Epithelial cell of esophagus (primary cell): ENCODE results near the gene FTO.

Source experiments
- DNase-seq: peaks from one replicate; pipeline ENCODE4 v3.0.0; 2010; ENCODE audit warnings: low read depth
- H3K4me3 ChIP-seq: 2 replicates; pipeline ENCODE4 v1.5.1; 2011; ENCODE audit warnings: mild to moderate bottlenecking, low read length, control low read depth
- TF ChIP-seq, protein P1 (sequence below): IDR thresholded peaks from 2 replicates; pipeline ENCODE4 v1.5.1; 2011; ENCODE audit warnings: low read depth, mild to moderate bottlenecking, low read length, control low read depth, inconsistent platforms; ENCODE audit not compliant: insufficient read depth; ENCODE audit errors: missing control alignments

Gene FTO

DNA sequence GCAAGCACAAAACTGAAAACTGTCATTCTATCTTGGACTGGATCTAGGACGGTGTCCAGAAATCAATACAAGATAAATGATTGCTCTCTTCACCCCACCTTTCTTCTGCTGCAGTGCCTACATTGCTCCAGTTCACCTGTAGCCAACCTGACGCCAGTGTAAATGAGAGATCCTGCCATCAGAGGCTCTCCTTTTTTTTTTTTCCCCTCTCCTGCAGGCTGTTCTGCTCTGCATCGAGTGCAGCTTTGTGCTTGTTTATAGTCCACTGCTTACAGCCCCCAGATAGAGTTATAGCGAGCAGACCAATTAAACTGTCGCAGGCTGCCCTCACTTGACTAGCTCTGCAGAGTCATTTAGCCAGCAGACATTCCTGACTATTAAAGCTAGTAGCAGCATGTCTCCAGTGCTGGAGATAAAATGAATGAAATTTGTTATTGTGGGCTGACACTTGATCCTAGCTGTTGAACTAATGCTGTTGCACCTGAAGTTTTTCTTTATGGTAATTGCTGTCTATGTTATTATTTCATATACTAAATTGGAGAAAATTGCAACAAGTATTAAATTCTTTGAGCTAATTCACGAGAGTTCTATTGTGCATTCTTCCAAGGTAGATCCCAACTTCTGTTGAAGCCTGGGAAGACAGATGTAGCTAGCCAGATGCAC lies 257.1 kb downstream of the FTO start:
- H3K4me3 ChIP-seq: no peak overlapping the region
- TF ChIP-seq, protein P1, sequence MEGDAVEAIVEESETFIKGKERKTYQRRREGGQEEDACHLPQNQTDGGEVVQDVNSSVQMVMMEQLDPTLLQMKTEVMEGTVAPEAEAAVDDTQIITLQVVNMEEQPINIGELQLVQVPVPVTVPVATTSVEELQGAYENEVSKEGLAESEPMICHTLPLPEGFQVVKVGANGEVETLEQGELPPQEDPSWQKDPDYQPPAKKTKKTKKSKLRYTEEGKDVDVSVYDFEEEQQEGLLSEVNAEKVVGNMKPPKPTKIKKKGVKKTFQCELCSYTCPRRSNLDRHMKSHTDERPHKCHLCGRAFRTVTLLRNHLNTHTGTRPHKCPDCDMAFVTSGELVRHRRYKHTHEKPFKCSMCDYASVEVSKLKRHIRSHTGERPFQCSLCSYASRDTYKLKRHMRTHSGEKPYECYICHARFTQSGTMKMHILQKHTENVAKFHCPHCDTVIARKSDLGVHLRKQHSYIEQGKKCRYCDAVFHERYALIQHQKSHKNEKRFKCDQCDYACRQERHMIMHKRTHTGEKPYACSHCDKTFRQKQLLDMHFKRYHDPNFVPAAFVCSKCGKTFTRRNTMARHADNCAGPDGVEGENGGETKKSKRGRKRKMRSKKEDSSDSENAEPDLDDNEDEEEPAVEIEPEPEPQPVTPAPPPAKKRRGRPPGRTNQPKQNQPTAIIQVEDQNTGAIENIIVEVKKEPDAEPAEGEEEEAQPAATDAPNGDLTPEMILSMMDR: no peak
- peak; percentile 32 for DNase-seq

DNA sequence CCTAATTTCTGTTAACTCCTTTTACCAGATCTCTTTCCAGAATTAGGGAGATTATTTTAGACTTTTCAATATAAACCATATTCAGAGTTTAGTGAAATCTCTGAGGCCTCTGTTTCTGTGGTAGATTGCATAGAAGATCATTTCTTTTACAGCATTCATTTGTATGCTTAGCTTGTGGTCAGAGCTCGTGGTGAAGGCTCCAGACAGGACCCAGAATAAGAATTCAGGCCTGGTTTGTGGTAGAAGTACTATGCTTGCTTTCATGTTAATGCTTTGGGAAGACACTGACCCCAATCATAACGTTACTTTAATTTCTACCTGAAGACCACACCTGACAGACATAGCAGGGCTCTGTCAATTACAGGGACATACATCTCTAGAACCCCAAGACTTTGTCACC lies 258.1 kb downstream of the FTO start:
- TF ChIP-seq, protein P1: no peak
- no peak for DNase-seq
- H3K4me3 ChIP-seq: no peak overlapping the region

DNA sequence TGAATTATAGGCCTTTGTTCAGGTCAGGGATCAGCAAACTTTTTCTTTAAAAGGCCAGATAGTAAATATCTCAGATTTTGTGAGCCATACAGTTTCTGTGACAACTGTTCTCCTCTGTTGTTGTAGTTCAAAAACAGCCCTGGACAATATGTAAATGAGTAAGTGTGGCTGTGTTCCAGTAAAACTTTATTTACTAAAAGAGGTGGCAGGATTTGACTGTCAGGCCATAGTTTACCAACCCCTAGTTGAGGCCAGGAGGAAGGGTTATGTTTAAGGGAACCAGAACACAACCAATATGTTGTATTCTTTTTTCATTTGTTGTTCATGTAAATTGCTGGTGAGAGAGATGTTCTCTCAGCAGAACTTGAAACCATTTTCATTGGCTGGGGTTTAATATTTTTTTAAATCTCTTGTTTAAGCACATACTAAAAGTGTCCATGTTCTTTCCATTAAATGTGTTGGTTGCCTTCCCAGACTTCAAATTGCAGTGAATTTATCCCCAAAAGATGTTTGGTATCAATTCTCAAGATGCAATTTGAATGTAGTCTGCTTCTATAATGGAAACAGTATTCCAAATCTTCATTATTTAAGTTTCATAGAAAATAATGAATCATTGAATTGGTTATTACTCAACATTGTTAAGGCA lies 260.3 kb downstream of the FTO start:
- no peak overlapping the region for H3K4me3 ChIP-seq
- DNase-seq: no peak

DNA sequence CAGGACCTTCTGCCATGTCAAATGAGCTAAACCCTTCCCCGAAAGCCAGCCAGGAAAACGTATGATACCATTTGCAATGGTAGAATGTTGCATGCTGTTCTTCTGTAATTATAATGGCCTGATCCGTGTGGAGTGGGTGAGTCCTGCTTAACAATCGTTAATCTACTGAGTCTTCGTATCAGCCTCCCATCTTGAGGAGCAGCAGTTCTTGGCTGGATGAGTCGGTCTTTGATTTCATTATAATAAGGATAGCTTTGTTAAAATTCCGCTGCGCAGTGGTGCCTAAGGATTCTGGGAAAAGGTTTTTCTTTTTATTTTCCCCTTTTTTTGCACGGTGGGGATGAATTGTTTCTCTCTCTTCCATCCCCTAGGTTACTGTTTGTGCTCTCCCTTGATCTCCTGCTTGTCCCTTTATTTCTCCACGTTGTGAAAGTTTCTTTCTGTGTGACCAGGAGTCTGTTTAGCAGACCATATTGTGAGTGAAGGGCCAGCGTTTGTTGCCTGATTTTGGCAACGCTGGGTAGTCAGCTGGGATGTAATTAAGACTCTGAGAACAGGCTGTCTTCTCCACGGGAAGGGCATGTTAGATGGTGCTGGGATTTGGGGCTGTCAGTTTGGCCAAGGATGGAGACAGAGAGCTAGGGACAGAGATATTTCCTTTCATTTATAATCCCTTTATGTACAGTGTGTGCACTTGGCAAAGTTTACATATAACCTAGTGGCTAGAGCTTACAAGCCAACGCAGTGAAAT lies 263.0 kb downstream of the FTO start:
- no peak overlapping the region for H3K4me3 ChIP-seq
- TF ChIP-seq, protein P1: no peak
- no peak for DNase-seq

More for the DNA sequence above, 260.3 kb downstream of the FTO start:
- TF ChIP-seq, protein P1: no peak

DNA sequence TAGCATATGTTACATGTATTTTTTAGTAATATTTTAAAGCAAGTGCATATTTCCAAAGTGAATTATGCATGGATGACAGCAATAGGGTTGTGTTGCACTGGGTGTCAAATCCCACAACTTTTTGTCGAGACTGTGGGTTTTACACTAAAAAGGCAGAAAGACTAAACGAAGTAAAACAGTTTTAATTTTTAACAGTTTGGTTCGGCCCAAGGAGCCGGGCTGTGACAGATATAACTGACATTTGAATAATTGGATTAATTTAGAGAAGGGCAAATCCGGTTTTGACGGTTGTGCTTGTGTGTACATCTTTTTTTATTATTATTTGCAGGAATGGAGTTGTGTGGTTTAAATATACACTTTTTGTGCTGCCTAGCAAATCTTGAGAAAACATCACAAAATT lies 263.6 kb downstream of the FTO start:
- H3K4me3 ChIP-seq: no peak overlapping the region
- DNase-seq: no peak
- TF ChIP-seq, protein P1: no peak

DNA sequence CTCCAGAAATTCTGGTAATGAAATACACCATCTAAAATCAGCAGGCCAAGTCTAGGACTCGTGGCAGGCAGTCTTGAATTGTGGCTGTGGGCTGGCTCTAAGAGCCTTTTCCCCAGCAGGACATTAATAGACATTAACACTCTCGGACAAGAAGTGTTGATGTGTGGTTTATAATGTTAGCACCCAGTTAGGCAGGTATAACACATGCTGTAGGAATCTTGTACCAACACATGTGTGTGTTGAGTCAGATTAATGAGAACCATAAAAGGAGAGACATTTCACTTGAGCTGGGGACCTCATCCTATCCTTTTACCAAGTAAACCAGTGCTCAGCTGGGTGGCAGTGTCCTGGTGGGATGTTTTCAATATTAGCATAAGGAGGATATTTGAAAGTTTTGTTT lies 264.5 kb downstream of the FTO start:
- TF ChIP-seq, protein P1: no peak
- H3K4me3 ChIP-seq: no peak overlapping the region
- peak; percentile 58 for DNase-seq

DNA sequence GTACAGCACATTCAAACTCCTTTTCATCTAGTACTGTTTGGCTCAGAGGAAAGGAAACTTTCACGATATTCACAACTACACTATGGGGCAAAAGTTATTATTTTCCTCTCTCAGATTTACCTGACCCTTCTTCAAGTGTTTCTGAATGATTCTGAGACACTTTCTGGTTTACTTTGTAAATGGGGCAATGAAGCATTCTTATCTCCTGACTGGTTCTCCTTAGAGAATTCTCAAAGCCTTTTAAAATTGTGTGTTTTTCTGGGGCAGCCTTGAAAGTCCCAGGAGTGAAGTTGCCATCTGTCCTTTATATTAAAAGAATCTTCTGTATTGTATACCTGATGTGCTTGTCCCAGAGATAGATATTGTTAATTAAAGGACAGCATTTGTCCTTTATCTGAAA lies 264.9 kb downstream of the FTO start:
- no peak overlapping the region for H3K4me3 ChIP-seq
- TF ChIP-seq, protein P1: no peak
- no peak for DNase-seq
